HG03354 (cell line): ENCODE results near the gene TSACC.

Experiments used
- ATAC-seq: cut with Tn5 transposase; IDR thresholded peaks from one replicate; pipeline ENCODE4 v1.9.1; 2021; ENCODE audit warnings: mild to moderate bottlenecking; ENCODE audit not compliant: unreplicated experiment, poor library complexity, severe bottlenecking

TSACC gene

DNA sequence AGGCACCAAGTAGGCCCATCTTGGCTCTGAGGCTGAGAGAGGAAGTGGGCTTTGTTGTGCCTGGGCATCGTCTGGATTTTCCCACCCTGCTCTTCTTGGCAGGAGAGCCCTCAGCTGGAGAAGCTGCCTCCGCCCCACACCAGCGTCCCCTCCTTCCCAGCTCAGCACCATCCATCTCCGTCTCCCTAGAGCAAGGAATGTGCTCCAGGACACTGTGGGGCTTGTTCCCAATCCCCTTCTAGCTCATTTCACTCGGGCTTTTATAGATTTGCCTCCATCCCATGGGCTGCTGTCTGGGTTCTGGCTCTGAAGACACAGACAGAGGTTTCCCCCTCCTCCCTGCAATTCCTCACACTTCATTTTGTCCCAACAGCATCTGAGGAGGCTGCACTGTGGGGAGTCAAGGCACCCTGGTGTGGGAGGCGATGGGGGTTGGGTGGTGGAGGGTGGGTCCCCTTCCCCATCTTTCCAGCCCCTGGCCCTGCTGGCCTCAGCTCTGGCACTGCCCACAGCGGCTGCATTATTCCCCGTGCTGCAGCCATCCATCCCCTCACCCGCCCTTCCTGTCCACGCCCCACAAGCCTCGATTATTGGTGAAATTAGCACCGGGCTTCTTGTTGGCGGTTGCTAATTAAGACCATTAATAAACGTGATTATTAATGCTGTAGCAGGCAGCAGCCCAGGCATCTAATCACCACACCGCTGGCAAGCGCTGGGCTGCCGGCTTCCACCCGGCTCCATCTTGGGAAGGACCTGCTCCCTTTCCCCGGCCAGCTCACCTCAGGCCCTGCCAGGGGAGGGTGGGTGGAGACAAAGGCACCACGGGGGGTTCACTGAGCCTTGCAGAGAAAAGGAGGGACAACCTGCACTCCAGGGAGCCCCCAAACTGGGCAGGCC, 52.4 kb downstream of the TSACC start:
- ATAC-seq: no peak

DNA sequence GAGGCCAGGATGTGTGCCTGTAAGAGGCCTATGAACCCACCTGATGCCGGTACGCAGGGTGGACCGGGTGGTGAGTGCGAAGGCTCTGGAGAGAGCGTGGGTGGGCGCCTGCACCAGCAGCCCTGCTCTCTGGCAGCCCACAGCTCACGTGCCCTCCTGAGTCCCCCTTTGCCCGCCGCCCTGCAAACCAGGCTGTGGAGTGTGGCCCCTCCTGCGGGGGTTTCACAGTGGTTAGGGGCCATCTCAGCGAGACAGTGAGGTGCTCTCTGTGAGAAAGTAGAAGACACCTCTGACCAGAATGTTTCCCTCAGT, 53.0 kb downstream of the TSACC start:
- no peak for ATAC-seq

DNA sequence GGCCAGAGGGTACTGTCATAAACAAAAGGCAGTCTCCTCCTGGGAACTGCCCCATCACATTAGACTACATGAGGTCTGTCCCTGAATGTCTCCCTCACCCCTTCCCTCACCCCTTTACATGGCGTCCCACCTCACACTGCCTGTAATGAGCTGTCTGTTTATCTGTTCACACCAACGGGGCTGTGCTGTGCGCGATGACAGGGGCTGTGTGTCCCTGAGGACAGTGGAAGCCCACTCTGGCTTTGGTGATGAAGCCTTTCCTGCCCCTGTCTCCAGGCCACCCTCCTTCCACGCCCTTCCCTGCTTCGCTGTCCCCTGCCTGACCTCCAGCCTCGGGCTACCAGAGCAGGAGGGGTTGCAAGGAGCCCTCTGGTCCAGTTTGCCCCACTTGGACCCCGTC, 53.4 kb downstream of the TSACC start:
- no peak for ATAC-seq

DNA sequence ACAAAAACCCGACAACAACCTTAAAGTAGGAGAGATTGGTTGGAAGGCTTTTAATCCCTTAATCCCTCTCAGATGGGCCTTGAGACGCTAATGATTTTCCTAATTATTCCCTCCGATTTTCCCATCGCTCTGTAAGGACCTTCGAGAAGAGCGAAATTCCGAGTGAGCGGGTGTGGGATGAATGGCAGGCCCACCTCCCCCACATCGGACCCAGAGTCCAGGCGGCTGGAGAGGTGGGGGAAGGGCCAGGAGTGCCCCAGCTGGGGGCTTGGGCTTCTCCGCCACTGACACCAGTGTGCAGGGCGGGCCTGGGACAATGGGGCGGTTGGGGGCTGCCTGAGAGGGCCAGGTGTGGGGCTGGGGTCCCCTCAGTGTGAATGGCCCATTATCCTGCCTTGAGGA, 54.1 kb downstream of the TSACC start:
- no peak for ATAC-seq

DNA sequence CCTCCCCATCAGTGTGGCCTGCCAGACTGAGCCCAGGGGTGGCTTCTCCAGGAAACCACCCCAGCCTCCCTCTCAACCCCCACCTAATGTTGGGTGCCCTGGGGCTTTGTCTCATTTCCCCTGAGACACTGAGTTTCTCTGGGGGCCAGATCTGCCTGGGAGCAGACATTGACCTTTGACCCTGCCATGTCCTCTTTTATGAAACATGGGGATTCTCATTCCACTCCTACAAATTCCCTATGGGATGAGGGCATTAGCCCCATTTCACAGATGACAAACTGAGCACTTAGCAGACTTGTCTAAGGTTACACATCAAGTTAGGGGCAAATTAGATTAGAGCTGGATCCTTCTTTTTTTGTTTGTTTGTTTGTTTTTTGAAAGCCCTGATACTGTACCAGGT, 54.8 kb downstream of the TSACC start:
- ATAC-seq: no peak

DNA sequence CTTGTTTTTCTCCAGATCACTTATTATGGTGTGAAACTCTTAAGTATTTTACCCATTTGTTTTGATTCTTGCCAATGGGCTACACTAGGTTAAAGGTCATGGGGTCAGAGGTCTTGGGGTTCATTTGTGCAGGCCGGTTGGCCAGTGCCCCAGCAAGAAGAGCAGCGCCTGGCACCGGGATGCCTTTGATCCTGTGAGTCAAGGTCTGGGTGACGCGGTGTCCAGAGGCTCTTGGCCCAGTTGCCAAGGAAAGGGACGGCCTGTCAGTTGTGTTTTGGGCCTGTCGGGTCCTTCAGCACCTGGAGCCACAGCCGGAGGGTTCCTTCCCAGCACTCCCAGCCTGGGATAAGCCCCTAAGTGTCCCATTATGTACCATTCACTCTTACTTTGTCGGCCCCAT, 55.8 kb downstream of the TSACC start:
- no peak for ATAC-seq

DNA sequence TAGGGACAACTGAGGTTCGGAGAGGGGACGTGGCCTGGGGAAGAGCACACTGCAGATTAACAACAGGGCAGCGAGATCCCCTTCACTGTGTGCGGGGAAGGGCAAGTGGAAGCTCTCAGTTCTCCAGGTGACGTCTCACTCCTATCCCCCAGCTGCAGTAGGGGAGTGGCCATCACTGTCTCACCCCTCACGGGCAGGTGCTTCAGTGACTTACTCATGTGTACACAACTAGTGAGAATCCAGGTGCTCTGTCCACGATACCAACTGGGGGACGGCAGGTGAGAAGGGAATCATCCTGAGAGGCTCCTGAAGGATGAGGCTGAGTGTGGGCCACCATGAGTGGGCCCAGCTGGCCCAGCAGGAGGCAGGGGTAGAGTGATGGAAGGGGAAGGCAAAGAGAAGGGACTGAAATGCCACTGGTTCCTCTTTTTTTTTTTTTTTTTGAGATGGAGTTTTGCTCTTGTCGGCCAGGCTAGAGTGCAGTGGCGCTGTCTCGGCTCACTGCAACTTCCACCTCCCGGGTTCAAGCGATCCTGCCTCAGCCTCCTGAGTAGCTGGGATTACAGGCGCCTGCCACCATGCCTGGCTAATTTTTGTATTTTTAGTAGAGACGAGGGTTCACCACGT, 56.6 kb downstream of the TSACC start:
- ATAC-seq: no peak
